Amniotic epithelial cell (primary cell): ENCODE data around the gene FNDC8.
"Not testable (repeated sequence)": the region's sequence is repeated elsewhere in the genome, so short reads cannot be mapped to it uniquely, and the experiment has no call there.

ENCODE experiments used
- DNase-seq: peaks from one replicate; pipeline ENCODE4 v3.0.0-alpha.2; 2010; ENCODE audit warnings: low read depth

FNDC8 gene

DNA sequence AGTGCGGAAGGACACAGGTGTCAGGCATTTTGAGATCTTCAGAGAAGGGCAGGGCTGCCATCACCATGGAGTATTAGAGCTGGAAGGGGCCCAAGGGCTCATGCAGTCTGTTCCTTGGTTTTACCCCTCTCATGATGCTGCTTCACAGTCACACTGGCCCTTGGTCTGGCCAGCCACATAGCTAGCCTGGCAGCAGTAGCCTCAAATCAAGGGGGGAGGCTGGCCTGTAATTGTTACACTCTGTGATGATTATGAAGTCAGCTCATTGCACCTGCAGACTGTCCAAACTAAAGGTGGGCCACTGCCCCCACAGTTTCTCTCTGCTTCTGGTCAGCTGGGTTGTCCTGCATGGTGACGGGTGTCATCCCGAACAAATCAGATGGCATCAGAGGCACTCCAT, at the start of gene FNDC8:
Gene FNDC8, plus strand, starts transcription at position 301 of the 400 bp plus-strand sequence. Its CDS starts 79 bp downstream, at position 380.
- DNase-seq = no peak

DNA sequence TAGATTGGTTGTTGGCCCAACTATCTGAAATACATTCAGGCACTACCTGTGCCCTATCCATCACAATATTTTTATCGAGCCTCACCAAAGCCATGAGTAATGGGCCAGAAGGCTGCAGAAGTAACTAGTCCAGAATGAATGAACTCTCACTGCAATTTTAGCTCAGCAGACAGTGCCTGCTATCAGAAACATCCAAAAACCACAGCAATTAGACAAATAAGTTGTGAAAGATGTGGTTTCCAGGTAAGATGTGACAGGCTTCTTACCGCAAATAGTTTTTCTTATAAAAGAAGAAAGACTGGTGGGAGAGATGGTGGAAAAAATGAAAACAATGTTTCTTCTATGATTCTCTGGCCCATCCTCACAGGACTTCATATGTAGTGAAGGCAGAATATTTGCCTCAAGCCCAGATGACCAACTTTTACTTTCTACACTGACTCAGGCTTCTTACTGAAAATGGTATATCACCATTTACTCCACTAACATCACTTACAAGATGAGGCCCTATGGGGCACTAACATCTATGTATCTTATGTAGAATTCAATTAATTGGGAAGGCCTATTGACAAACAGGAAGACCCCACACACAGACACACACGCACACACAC, 48.1 kb upstream of the FNDC8 start:
- DNase-seq = no peak

DNA sequence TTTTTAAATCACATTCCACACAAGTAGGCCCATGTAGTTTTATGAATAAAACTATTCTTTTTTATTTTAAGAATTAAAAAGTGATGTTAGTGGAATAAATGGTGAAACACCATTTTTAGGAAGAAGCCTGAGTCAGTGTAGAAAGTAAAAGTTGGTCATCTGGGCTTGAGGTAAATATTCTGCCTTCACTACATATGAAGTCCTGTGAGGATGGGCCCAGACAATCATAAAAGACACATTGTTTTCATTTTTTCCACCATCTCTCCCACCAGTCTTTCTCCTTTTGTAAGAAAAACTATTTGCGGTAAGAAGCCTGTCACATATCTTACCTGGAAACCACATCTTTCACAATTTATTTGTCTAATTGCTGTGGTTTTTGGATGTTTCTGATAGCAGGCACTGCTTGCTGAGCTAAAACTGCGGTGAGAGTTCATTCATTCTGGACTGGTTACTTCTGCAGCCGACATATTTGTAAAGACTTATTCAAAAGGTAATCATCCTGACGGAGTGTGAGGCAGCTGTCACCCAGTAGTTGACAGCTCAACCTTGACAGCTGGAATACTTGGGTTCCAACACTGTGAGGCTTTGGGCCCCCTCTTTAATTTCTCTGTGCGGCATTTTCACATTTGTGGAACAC, 47.3 kb upstream of the FNDC8 start:
- DNase-seq = peak; percentile 84

DNA sequence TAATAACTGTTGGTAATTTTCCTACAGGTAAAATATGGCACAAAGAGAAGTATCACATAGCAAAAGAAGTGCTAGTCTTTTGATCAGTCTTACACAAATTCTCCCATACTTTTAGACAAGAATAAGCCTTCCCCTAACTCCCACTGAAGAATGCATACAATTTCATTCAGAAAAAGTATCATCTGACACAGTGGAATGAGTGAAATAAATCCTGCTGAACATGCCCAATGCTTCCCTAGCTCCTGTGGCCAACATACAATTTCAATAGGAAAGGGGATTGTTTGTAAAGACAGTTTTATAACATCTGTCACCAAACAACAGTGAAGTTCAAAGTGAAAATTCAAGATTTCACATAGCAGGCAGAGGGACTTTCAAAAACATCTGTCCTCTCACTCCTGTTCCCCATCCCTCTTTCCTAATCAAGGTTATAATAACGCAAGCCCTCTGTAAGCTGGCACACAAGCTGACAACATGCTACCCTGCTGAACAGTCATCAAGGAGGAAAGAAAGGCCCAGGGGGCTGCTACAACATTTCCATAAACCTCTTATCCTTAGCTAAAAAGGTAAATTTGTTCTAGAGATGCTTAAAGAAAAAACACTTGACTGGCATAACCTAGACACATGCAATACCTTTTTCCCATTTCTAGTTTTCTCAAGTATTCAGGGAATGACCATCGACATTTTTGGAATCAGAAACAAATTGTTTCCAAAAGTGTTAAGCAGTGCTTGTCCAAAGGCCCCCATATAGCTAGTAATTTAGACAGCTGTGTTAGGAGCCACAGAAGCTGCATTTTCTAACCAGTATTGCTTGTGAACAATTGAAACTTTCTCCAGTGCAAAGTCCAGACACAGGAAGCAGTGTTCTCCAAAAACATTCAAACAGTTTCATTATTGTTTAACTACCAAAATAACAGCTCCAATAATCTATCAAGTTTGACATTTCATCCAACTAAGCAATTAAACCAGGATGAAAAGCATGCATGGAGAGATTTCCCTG, 46.4 kb upstream of the FNDC8 start:
- DNase-seq = no peak

DNA sequence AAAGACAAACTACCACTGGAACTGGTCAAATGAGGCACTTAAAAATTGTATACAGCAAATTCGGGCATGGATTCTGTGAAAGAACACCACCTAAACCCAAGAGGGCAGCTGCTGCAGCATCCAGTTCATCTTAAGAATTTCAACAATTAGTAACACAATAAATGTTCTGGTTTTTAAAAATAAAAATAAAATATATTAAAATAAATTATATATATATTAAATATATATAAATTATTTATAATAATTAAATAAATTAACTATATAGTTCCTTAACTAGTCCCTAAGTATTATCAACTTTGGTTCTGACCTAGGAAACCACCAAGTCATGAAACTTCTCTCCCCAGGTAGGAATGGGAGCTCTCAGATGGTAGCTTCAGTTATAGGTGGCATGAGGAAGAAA, 44.5 kb upstream of the FNDC8 start:
- DNase-seq = no peak

DNA sequence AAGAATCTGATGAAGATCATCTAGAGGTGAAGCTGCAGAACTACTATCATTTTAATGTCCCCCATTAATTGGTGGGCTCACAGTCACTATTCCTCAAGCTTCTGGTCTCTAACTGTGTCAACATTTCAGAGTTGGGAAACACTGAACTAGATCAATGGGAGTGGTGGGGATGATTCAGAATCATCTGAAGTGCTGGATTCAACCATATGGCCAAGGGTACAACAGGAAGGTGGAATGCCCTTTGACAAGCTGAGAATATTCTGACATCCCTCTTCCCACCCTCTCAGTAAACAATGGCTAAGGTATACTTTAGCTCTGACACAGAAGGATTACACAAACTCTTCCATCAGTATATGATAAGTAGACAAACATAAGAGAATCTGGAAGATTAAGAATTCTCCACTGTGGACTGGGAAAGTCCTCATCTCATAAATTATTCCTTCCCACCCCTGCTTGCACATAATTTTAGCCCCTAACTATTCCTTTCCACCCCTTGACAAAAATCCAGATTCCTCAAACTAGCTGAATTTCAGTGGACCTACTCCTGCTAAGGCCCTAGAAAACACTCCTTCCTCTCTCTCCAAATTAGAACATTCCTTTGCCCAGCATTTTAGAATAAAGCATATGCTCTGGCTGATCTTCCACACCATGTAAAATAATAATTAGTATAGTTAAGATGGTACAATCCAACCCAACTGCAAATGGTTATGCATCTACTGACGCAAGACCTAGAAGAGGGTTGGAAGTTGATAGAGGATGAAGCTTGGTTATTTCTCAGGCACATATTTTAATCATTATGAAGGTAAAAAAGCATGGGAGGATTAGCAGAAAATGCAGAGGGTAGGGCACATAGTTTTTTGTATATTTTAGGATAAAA, 41.6 kb upstream of the FNDC8 start:
- DNase-seq = peak; percentile 79

DNA sequence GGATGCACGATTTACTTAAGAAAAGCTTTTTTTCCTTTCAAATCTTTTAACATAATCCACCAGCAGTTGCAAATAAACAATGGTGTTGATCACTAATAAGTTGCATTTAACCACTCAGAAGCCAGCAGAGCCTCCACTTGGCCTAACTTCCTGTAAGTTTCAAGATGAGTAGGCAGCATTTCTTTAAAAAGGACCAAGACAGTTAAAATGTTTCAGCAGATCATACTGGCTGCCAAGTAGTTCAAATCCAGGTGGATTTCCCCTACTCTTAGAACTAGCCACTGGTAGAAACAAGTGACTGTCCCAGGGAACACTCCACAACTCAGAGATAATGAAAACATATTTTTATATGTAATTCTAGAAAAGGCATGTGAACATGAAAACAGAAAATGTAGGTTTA, 40.9 kb upstream of the FNDC8 start:
- DNase-seq = no peak

DNA sequence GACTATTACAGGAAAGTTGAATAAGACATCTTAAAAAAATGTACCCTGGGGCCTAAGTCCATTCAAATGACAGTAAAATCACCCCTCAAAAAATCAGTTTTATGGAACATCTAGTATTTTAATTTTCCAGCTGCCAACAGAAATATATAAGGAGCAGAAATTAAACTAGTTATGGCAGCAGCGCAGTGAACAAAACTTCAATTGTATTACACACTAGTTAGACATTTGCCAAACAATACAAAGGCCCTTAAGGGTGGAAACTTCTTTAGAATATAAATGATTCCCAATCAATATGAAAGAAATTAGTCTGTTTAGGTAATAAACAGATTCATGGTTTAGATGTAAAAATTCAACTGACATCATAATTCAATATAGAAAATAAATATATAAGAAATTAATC, 39.8 kb upstream of the FNDC8 start:
- DNase-seq = no peak

DNA sequence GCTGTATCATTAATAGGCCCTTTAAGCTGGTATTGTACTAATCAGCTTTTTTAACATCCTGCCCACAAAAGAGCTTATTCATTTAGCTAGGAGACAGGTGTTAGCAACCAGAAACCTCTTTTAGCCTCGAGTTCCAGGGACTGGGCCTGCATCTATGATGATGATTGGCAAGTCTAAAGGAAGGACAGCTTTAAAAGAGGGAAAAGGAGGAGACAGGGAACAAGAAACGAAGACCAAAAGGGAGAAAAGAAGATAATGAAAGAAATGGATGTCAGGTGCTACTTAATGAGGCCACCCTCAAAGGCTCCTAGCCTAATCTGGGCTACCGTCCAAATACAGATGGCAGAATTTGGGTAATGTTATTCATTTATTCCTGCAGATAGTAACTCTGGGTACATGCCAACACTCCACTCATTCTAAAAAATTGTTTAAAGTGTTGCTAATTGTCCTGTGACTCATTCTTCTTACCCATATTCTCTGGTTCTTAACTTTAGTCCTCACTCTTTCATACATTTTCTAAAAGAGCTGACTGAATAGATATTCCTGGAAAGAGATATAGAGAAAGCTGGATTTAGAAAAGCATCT, 39.2 kb upstream of the FNDC8 start:
- DNase-seq = peak; percentile 78

DNA sequence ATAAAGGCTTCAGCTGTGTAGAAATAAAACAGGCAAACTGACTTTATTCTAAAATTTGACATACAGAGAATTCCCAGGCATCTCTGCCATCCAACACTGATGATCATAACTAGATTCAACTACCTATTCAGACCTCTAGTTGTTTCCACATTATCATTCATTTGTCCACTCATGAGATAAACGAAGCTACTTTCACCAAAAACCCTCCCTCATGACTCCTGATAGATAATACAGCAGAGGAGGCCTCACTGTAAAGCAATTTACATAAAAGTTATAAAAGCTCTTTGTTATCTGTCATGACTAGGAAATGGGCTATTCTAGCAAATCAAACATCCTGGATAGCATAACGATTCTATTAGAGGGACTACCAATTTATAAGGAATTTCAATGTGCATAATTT, 38.3 kb upstream of the FNDC8 start:
- DNase-seq = no peak

DNA sequence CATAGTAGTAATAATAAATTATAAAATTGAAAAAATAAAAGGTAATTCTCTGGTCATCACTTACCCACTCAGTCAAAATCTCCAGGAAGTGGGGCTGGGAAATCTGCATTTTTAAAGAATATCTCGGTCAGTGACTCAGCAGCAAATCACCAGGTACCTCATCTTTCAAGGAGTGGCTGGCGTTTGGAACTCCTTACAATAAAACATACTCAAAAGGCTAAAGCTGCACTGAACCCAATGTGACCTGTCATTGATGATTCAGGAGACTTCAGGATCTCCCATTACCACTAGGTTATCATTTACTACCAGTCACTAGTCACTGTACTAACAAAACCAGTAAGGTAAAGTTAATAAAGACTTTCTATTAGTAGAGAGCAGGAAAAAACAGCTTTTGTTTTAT, 36.4 kb upstream of the FNDC8 start:
- DNase-seq = peak; percentile 61

DNA sequence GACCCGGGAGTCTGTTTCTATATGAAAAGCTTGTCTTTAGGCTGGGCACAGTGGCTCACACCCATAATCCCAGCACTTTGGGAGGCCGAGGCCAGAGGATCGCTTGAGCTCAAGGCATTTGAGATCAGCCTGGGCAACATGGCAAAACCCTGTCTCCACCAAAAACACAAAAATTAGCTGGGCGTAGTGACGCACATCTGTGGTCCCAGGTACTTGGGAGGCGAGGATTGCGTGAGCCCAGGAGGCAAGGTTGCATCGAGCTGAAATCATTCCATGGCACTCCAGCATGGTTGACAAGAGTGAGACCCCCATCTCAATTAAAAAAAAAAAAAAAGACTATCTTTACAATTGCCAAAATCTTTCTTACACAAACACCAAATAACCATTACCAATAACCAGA, 35.3 kb upstream of the FNDC8 start:
- DNase-seq = no peak

DNA sequence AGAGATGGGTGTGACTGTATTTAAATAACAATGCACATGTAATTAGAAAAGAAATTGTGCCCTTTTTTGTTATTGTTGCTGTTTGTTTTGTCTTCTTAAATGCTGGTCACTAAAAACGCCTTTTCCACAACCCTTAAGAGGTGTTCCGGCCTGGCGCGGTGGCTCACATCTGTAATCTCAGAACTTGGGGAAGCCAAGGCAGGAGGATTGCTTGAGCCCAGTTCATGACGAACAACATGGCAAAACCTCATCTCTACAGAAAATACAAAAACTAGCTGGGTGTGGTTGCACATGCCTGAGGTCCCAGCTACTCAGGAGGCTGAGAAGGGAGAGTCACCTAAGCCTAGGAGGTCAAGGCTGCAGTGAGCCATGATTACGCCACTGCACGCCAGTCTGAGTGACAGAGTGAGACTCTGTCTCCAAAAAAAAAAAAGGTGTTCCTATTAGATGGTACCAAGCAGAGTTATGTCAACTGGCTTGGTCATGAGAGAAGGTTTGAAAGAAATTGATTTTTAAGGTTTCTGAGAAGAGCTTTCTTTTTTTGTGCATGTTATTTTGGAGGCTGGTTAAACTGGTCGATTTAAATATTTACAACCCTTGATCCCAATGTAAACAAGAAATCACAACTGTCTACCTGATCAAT, 34.4 kb upstream of the FNDC8 start:
- DNase-seq = no peak

DNA sequence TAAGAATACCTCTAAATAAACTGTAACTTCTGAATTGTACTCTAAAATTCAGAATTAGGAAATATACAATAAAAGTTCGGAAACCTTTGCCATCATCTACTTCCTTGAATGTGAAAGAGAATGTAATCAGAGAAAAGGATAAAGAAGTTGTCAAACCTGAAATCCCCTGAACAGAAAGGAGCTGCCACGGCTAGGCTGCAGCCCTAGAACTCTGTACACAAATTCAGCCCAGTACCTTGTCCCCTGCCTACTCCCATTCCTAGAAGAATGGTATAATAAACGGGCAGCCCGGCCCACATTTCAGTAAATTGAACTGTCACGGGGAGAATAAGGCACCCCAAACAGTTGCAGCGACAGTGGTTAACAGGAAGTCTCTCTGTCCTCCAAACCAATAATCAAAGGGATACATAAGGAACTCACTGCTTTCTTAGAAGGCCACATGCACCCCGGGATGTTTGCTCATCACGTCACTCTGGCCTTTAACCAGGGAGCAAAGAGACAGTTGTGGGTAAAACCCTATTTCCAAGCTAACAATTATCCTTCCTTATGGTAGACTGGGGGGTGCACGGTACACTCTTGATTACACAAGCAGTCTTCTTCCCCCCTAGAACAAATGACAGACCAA, 33.6 kb upstream of the FNDC8 start:
- DNase-seq = no peak

DNA sequence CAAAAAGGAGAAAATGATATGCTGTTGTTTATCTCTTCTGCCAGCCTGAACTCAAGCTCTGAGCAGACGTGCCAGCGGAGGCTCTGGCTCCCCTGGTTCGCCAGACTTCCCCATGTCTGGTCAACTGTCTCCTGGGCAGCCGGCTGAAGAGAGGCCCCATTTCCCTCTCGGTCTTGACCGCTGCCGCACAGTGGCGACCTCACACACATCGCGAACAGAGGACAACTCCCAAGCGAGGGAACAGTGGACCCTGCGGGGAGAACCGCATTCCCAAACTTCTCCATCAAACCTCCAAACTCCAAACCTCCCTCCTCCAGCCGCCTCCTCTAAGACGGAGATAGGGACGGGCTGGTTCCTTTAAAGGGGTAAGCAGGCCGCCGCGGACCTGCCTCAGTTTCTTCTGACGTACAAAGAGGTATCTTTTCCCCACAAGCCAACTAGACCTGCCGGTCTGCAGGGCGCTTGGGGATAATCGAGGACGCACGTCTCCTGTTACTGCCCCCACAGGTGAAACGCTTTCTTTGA, 33.0 kb upstream of the FNDC8 start:
- peak; percentile 44 for DNase-seq

DNA sequence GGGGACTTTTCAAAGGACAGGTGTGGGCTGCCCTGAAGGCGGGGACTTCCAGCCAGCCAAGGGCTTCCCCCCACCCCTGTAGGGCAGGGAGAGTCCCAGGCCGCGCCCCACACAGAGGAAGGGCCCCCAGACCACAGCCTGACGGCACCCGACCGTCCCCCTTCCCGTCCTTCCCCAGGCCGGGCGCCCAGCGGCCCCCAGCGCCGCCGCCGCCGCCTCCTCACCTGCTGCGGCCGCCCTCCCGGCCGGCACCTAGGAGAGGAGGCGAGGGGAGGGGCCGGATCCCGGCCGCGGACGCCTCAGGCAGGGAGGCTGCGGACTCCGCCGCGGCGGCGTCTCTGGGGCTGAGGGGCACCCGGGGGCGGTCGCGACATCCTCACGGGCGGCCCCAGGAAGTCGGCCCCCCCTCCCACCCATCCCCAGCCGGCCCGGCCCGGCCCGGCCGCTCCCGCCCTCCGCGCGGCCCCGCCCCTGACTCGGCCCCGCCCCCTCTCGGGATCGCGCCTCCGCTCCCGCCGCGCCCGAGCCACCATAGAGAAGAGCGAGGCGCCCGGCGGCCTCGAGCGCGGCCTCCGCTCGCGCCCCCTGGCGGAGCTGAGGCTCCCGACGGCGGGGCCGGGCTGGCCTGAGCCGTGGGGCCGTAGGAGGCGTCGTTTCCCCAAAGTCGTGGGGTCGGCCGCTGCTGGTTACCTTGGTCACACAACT, 32.4 kb upstream of the FNDC8 start:
- DNase-seq = peak; percentile 58

DNA sequence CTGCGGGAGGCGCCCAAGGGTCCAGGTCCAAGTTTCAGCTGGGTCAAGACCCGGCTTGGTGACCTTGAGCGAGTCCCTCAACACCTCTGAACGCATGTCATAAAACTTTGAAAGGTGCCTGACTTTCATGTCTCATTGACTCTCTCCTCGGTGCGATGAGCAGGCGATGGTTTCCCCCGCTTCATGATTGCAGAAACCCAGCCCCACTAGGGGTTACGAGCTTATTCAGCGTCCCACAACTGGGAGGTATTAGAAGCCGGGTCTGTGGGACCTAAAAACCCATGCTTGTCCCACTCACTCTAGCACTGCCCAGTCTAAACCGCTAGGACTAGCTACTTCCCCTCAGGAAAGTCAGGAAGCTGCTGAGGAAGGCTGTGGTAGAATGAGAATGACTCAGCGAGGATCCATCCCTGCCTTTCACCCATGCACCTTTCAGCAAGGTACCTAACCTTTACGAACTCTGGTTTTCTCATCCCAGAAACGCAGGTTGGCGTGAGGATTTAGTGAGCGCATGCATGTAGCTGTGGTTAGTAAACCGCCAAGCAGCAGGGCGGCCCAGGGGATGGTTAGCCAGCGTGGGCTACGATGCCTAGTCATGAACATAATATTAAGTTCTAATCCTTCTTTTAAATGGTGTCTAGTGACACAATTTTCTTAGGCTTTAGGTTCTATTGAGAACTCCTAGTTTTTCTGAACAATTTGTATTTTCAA, 31.7 kb upstream of the FNDC8 start:
- DNase-seq = peak; percentile 64

DNA sequence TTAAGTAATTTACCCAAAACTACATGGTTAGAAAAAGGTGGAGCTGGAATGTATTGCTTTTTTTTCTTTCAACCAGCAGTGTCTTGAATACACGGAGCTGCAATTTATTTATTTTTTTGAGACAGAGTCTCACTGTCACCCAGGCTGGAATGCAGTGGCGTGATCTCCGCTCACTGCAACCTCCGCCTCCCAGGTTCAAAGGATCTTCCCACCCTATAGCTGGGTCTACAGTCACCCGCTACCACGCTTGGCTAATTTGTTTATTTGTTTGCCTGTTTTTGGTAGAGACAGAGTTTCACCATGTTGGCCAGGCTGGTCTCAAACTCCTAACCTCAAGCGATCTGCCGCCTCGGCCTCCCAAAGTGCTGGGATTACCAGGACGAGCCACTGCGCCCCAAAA, 30.7 kb upstream of the FNDC8 start:
- not testable (repeated sequence) for DNase-seq

DNA sequence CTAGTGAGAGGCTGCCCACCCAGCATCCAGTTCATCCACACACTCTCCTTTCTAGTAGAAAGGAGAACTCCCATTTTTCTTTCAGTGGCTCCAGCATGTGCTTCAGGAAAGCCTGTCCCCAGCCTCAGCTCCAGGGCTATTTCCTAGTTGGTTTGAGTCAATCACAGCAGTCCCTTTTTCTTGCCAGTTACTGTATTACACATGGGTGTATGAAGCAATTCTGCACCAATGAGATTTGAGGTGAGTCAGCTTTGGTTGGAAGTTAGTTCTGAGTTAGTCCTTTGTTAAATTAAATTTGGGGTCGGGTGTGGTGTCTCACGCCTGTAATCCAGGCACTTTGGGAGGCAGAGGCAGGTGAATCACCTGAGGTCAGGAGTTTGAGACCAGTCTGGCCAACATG, 26.5 kb upstream of the FNDC8 start:
- DNase-seq = peak; percentile 87
